ENCODE results near the gene EXTL2.

GRCh38 chr1:100879422-100879821, 15.2 kb downstream of the EXTL2 start:
- TF ChIP-seq CTCF (conservative IDR thresholded peaks at IDR 0.05; ENCODE audit: low read depth, low read length) (no peak), EZH2 (IDR thresholded peaks at IDR 0.05; ENCODE audit: borderline replicate concordance, low read depth, low read length, poor library complexity, severe bottlenecking) (no peak)

All from A673 (cell line).